ENCODE measurements around the gene NCAN.

The NCAN gene

GRCh38 chr19:19214159-19214490 is 2.4 kb downstream of the NCAN start:
- Histone ChIP-seq H3K36me3 (ENCODE audit: low read length) (no peaks in the 10 kb centered on the region), H3K79me2 (ENCODE audit: insufficient read depth, low read length) (no peaks in the 10 kb centered on the region), H4K20me1 (ENCODE audit: low read depth, low read length) (no peaks in the 10 kb centered on the region), H3K4me3 (ENCODE audit: insufficient read depth, low read length, poor library complexity, severe bottlenecking) (no peak overlapping the region), H2AFZ (ENCODE audit: low read depth, low read length, severe bottlenecking) (no peak overlapping the region), H3K27me3 (ENCODE audit: low read length) (no peaks in the 10 kb centered on the region), H3K9me3 (ENCODE audit: insufficient read depth, low read length) (no peaks in the 10 kb centered on the region), H3K4me2 (ENCODE audit: low read depth, low read length, poor library complexity, severe bottlenecking) (no peak overlapping the region), H3K9me2 (replicated peaks; ENCODE audit: insufficient read depth, low read length) (no peaks in the 10 kb centered on the region), H3K9ac (ENCODE audit: low read length) (no peak overlapping the region), H3F3A (ENCODE audit: insufficient read depth) (no peaks in the 10 kb centered on the region), H3K27ac (ENCODE audit: low read depth, low read length) (no peak overlapping the region)
- no peak for TF ChIP-seq EZH2phosphoT487 (conservative IDR thresholded peaks at IDR 0.05; ENCODE audit: low read length)
- TF ChIP-seq CTCF (IDR thresholded peaks at IDR 0.05; ENCODE audit: insufficient read depth, low read length, poor library complexity, severe bottlenecking), result no peak

- no peak overlapping the region for H3K27ac ChIP-seq (ENCODE audit: low read depth, low read length)
- no peak overlapping the region for H2AFZ ChIP-seq (ENCODE audit: low read depth, low read length, severe bottlenecking)
- H3K4me3 ChIP-seq (ENCODE audit: insufficient read depth, low read length, poor library complexity, severe bottlenecking), result no peak overlapping the region
- no peak overlapping the region for H3K4me2 ChIP-seq (ENCODE audit: low read depth, low read length, poor library complexity, severe bottlenecking)
- no peaks in the 10 kb centered on the region for H3K36me3 ChIP-seq (ENCODE audit: low read length)
- no peaks in the 10 kb centered on the region for H3K9me2 ChIP-seq (replicated peaks; ENCODE audit: insufficient read depth, low read length)
- H3K9ac ChIP-seq (ENCODE audit: low read length), result no peak overlapping the region
- TF ChIP-seq EZH2phosphoT487 (conservative IDR thresholded peaks at IDR 0.05; ENCODE audit: low read length) (no peak), CTCF (IDR thresholded peaks at IDR 0.05; ENCODE audit: insufficient read depth, low read length, poor library complexity, severe bottlenecking) (no peak)
- no peaks in the 10 kb centered on the region for H4K20me1 ChIP-seq (ENCODE audit: low read depth, low read length)
- H3K9me3 ChIP-seq (ENCODE audit: insufficient read depth, low read length), result no peaks in the 10 kb centered on the region
- H3F3A ChIP-seq (ENCODE audit: insufficient read depth), result no peaks in the 10 kb centered on the region
- H3K79me2 ChIP-seq (ENCODE audit: insufficient read depth, low read length), result no peaks in the 10 kb centered on the region
- no peaks in the 10 kb centered on the region for H3K27me3 ChIP-seq (ENCODE audit: low read length)
Measured at GRCh38 chr19:19214892-19215291, 3.1 kb downstream of the NCAN start.

DNA sequence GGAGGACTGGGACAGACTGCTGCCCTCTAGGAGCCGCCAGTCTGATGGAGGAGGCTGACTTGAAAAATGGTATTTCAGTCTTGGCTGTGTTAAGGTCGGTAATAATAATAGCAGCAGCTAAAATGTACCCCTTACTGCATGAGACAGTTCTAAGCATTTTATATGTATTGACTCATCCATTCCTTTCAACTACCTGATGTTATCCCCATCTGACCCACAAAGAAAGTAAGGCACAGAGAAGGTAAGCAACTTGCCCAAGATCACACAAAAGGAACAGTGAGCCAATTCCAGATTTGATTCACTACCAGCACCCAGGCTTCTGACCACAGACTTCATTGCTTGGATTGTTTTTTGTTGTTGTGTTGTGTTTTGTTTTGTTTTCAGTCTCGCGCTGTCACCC is 4.0 kb downstream of the NCAN start:
- Histone ChIP-seq H3K9me2 (replicated peaks; ENCODE audit: insufficient read depth, low read length) (no peaks in the 10 kb centered on the region), H2AFZ (ENCODE audit: low read depth, low read length, severe bottlenecking) (no peak overlapping the region), H3K4me3 (ENCODE audit: insufficient read depth, low read length, poor library complexity, severe bottlenecking) (no peak overlapping the region), H3K27me3 (ENCODE audit: low read length) (no peaks in the 10 kb centered on the region), H3F3A (ENCODE audit: insufficient read depth) (no peaks in the 10 kb centered on the region), H3K27ac (ENCODE audit: low read depth, low read length) (no peak overlapping the region), H3K9ac (ENCODE audit: low read length) (no peak overlapping the region), H3K4me2 (ENCODE audit: low read depth, low read length, poor library complexity, severe bottlenecking) (no peak overlapping the region), H3K79me2 (ENCODE audit: insufficient read depth, low read length) (no peaks in the 10 kb centered on the region), H3K36me3 (ENCODE audit: low read length) (no peaks in the 10 kb centered on the region), H4K20me1 (ENCODE audit: low read depth, low read length) (no peaks in the 10 kb centered on the region), H3K9me3 (ENCODE audit: insufficient read depth, low read length) (no peaks in the 10 kb centered on the region)
- TF ChIP-seq EZH2phosphoT487 (conservative IDR thresholded peaks at IDR 0.05; ENCODE audit: low read length), result no peak
- no peak for TF ChIP-seq CTCF (IDR thresholded peaks at IDR 0.05; ENCODE audit: insufficient read depth, low read length, poor library complexity, severe bottlenecking)

GRCh38 chr19:19217099-19217498 is 5.3 kb downstream of the NCAN start:
- Histone ChIP-seq H3K4me3 (ENCODE audit: insufficient read depth, low read length, poor library complexity, severe bottlenecking) (no peak overlapping the region), H3K9me3 (ENCODE audit: insufficient read depth, low read length) (no peaks in the 10 kb centered on the region), H3K27me3 (ENCODE audit: low read length) (no peaks in the 10 kb centered on the region), H2AFZ (ENCODE audit: low read depth, low read length, severe bottlenecking) (no peak overlapping the region), H3K36me3 (ENCODE audit: low read length) (no peaks in the 10 kb centered on the region), H4K20me1 (ENCODE audit: low read depth, low read length) (no peaks in the 10 kb centered on the region), H3K9ac (ENCODE audit: low read length) (no peak overlapping the region), H3K27ac (ENCODE audit: low read depth, low read length) (no peak overlapping the region), H3K9me2 (replicated peaks; ENCODE audit: insufficient read depth, low read length) (no peaks in the 10 kb centered on the region), H3K4me2 (ENCODE audit: low read depth, low read length, poor library complexity, severe bottlenecking) (no peak overlapping the region), H3K79me2 (ENCODE audit: insufficient read depth, low read length) (no peaks in the 10 kb centered on the region), H3F3A (ENCODE audit: insufficient read depth) (no peaks in the 10 kb centered on the region)
- TF ChIP-seq EZH2phosphoT487 (conservative IDR thresholded peaks at IDR 0.05; ENCODE audit: low read length) (no peak), CTCF (IDR thresholded peaks at IDR 0.05; ENCODE audit: insufficient read depth, low read length, poor library complexity, severe bottlenecking) (no peak)
